GM23338 (cell line): Measurements from ENCODE around the gene AKAP7. TPM values are rescaled to one million over a fixed set of nuclear protein-coding genes. Genes with fewer than 3 reads are reported as not detected.

ENCODE experiments used
- ATAC-seq: fragments of 200-7000 bp; cut with Tn5 transposase; 3 replicates; pipeline ENCODE4 v1.9.1; 2020
- DNase-seq: peaks from one replicate; pipeline ENCODE4 v3.0.0-alpha.2; 2015; ENCODE audit warnings: low spot score
- H2AFZ ChIP-seq: fragments of 200-600 bp; sonication (generic); 2 replicates; pipeline ENCODE4 v1.8.0; 2016; ENCODE audit warnings: antibody characterized with exemption, mild to moderate bottlenecking, moderate library complexity
- H3F3A ChIP-seq: fragments of 200-600 bp; sonication (generic); replicated peaks from 2 replicates; pipeline ENCODE4 v1.8.0; 2017; ENCODE audit warnings: antibody characterized with exemption, mixed run types, low read depth
- H3K27ac ChIP-seq: fragments of 200-600 bp; sonication (generic); 2 replicates; pipeline ENCODE4 v1.6.1; 2016; ENCODE audit warnings: low read depth
- H3K27me3 ChIP-seq: fragments of 200-600 bp; sonication (generic); 2 replicates; pipeline ENCODE4 v1.8.0; 2016; ENCODE audit warnings: mild to moderate bottlenecking, mixed run types, moderate library complexity; ENCODE audit not compliant: insufficient read depth
- H3K36me3 ChIP-seq: fragments of 200-600 bp; sonication (generic); 2 replicates; pipeline ENCODE4 v1.8.0; 2016; ENCODE audit warnings: mild to moderate bottlenecking; ENCODE audit not compliant: insufficient read depth
- H3K4me1 ChIP-seq: fragments of 200-600 bp; sonication (generic); 2 replicates; pipeline ENCODE4 v1.8.0; 2016; ENCODE audit warnings: mild to moderate bottlenecking, moderate library complexity; ENCODE audit not compliant: insufficient read depth
- H3K4me2 ChIP-seq: fragments of 200-600 bp; sonication (generic); 2 replicates; pipeline ENCODE4 v1.7.1; 2017; ENCODE audit warnings: mixed run types
- H3K4me3 ChIP-seq: fragments of 200-600 bp; sonication (generic); 2 replicates; pipeline ENCODE4 v1.6.1; 2016; ENCODE audit warnings: mixed run types
- H3K79me2 ChIP-seq: fragments of 200-600 bp; sonication (generic); replicated peaks from 2 replicates; pipeline ENCODE4 v1.8.0; 2017; ENCODE audit warnings: mild to moderate bottlenecking; ENCODE audit not compliant: insufficient read depth
- H3K9me2 ChIP-seq: fragments of 200-600 bp; sonication (generic); 2 replicates; pipeline ENCODE4 v1.8.0; 2017; ENCODE audit not compliant: insufficient read depth
- H4K20me1 ChIP-seq: fragments of 200-600 bp; sonication (generic); replicated peaks from 2 replicates; pipeline ENCODE4 v1.8.0; 2017; ENCODE audit warnings: mild to moderate bottlenecking; ENCODE audit not compliant: insufficient read depth
- H3K27ac Mint-ChIP-seq: 2 replicates; pipeline ENCODE4 v1.8.0; 2020; ENCODE audit warnings: inconsistent platforms, mild to moderate bottlenecking, moderate library complexity, mixed read lengths
- H3K27me3 Mint-ChIP-seq: 3 replicates; pipeline ENCODE4 v1.8.0; 2022; ENCODE audit warnings: low read depth, mild to moderate bottlenecking, moderate library complexity, mixed read lengths, inconsistent platforms; ENCODE audit not compliant: insufficient read depth, poor library complexity
- H3K36me3 Mint-ChIP-seq: 3 replicates; pipeline ENCODE4 v1.8.0; 2021; ENCODE audit warnings: low read depth, mild to moderate bottlenecking, inconsistent platforms, moderate library complexity, mixed read lengths
- H3K4me1 Mint-ChIP-seq: 3 replicates; pipeline ENCODE4 v1.8.0; 2020; ENCODE audit warnings: mild to moderate bottlenecking, inconsistent platforms, mixed read lengths
- H3K4me3 Mint-ChIP-seq: 3 replicates; pipeline ENCODE4 v1.8.0; 2021; ENCODE audit warnings: moderate library complexity, mild to moderate bottlenecking, inconsistent platforms, mixed read lengths
- H3K9me3 Mint-ChIP-seq: 3 replicates; pipeline ENCODE4 v1.8.0; 2020; ENCODE audit warnings: moderate library complexity, mild to moderate bottlenecking, inconsistent platforms, mixed read lengths
- CREB1 ChIP-seq: fragments of 250-450 bp; sonication (Bioruptor Pico); IDR thresholded peaks from 2 replicates; pipeline ENCODE4 v1.5.0; 2020; ENCODE audit warnings: low read depth, mild to moderate bottlenecking, moderate library complexity
- CTCF ChIP-seq, 2 experiments: fragments of 200-600 bp in 1 of 2; sonication (generic) in 1 of 2; conservative IDR thresholded peaks; 2 replicates each; pipeline versions ENCODE4 v1.5.1 to v1.6.1; 2016 to 2017; ENCODE audit warnings: antibody characterized with exemption in 2 of 2, low read depth in 2 of 2, mild to moderate bottlenecking in 2 of 2, moderate library complexity in 1 of 2
- EZH2 ChIP-seq: fragments of 200-600 bp; sonication (generic); IDR thresholded peaks from one replicate; pipeline ENCODE4 v1.8.0; 2017; ENCODE audit warnings: antibody characterized with exemption, mild to moderate bottlenecking, low read depth; ENCODE audit not compliant: unreplicated experiment
- EZH2phosphoT487 ChIP-seq: fragments of 200-600 bp; sonication (generic); IDR thresholded peaks from one replicate; pipeline ENCODE4 v1.8.1; 2018; ENCODE audit warnings: antibody characterized with exemption; ENCODE audit not compliant: unreplicated experiment
- JUNB ChIP-seq: IDR thresholded peaks from one replicate; pipeline ENCODE4 v1.6.1; 2016; ENCODE audit warnings: antibody characterized with exemption; ENCODE audit not compliant: unreplicated experiment
- NANOG ChIP-seq: IDR thresholded peaks from 2 replicates; pipeline ENCODE4 v1.6.1; 2016; ENCODE audit warnings: antibody characterized with exemption, borderline replicate concordance
- REST ChIP-seq: IDR thresholded peaks from one replicate; pipeline ENCODE4 v1.6.1; 2018; ENCODE audit warnings: antibody characterized with exemption; ENCODE audit not compliant: unreplicated experiment
- ZNF114 ChIP-seq: fragments of 250-450 bp; sonication (Bioruptor Pico); IDR thresholded peaks from 2 replicates; pipeline ENCODE4 v1.5.0; 2020; ENCODE audit warnings: mild to moderate bottlenecking, moderate library complexity
- ZNF331 ChIP-seq: fragments of 250-450 bp; sonication (Bioruptor Pico); IDR thresholded peaks from 2 replicates; pipeline ENCODE4 v1.5.0; 2020; ENCODE audit warnings: low read depth, mild to moderate bottlenecking, moderate library complexity
- polyA plus RNA-seq: library from polyadenylated mRNA; unstranded; fragments of >200 nt; fragmentation: Nextera tagmentation; extraction: Ambion mirVana; gene quantifications from 2 replicates; pipeline ENCODE4 v1.2.1, GENCODE V29; 2016
- total RNA-seq: library from RNA; depleted of rRNA; stranded (reverse); fragments of >200 nt; shearing (Covaris generic); gene quantifications from 2 replicates; pipeline ENCODE4 v1.2.3, GENCODE V29; 2014

The AKAP7 gene
- total and polyA plus RNA-seq, 2 experiments from 2014 or later = 12.2 to 20.0 TPM

- TF ChIP-seq JUNB (no peak), ZNF331 (no peak), CREB1 (no peak), NANOG (no peak), EZH2 (no peak), REST (no peak)
These were observed 133.0 kb downstream of the AKAP7 start (continued) for GRCh38 chr6:131268303-131268702.

GRCh38 chr6:131269565-131270391 lies 134.5 kb downstream of the AKAP7 start:
- no peak overlapping the region for H3K27ac Mint-ChIP-seq
- TF ChIP-seq ZNF114 (CRISPR knock-in tag) (no peak), REST (no peak), EZH2phosphoT487 (no peak), ZNF331 (no peak), CREB1 (no peak), EZH2 (no peak), JUNB (no peak), CTCF (conservative IDR thresholded peaks at IDR 0.05; ENCODE audit: low read depth in 2 of 2) (no peak)

More at GRCh38 chr6:131269565-131270391, 134.5 kb downstream of the AKAP7 start:
- H3K27ac ChIP-seq = no peak overlapping the region
- no peak overlapping the region for H3K4me3 ChIP-seq
- Mint-ChIP-seq H3K9me3 (peaks cover 16% of the 10 kb centered on the region), H3K4me3 (no peak overlapping the region), H3K27me3 (peaks cover under 1% of the 10 kb centered on the region), H3K4me1 (peaks cover 3% of the 10 kb centered on the region; the same call in 2 of the 3 replicates), H3K36me3 (peaks cover 24% of the 10 kb centered on the region; the same call in 2 of the 3 replicates)
- no peak overlapping the region for H2AFZ ChIP-seq
- H3K9me2 ChIP-seq = no peaks in the 10 kb centered on the region
- H4K20me1 ChIP-seq = no peaks in the 10 kb centered on the region
- H3K36me3 ChIP-seq = no peaks in the 10 kb centered on the region; the same call in 1 of the 2 replicates
- no peak overlapping the region for H3K4me2 ChIP-seq
- no peaks in the 10 kb centered on the region for H3K27me3 ChIP-seq
- no peaks in the 10 kb centered on the region for H3K79me2 ChIP-seq
- no peaks in the 10 kb centered on the region for H3F3A ChIP-seq
- ATAC-seq (no peak), DNase-seq (no peak)
- H3K4me1 ChIP-seq = no peaks in the 10 kb centered on the region; the same call in 1 of the 2 replicates
